Kidney (tissue), 14 donors: ENCODE results near the gene SSBP4. TPM values are rescaled to one million over a fixed set of nuclear protein-coding genes. Genes with fewer than 3 reads are reported as not detected.

Experiments
- DNase-seq, 5 donors: peaks; one replicate each; pipeline ENCODE4 v3.0.0-alpha.2; 2013 to 2020
- FAIRE-seq: peaks from 2 replicates; lab custom pipeline; 2012; peaks lifted over from hg19 to GRCh38; lab: Jason Lieb, UNC
- H3K27ac ChIP-seq, 2 donors: one replicate each; pipeline ENCODE4 v1.7.0; 2013; ENCODE audit warnings: low read depth in 2 of 2, low read length in 2 of 2, inconsistent platforms in 1 of 2
- H3K27me3 ChIP-seq: one replicate; pipeline ENCODE4 v1.7.1; 2013; ENCODE audit warnings: low read length, inconsistent platforms; ENCODE audit not compliant: control insufficient read depth, insufficient read depth
- H3K36me3 ChIP-seq, 3 donors: one replicate each; pipeline versions ENCODE4 v1.7.0 to v1.7.1; 2013; ENCODE audit warnings: low read length in 3 of 3, control low read depth in 1 of 3, inconsistent platforms in 1 of 3; ENCODE audit not compliant: insufficient read depth in 3 of 3, control insufficient read depth in 2 of 3
- H3K4me1 ChIP-seq, 3 donors: one replicate each; pipeline versions ENCODE4 v1.7.0 to v1.7.1; 2013; ENCODE audit warnings: low read length in 3 of 3, inconsistent platforms in 1 of 3, low read depth in 1 of 3; ENCODE audit not compliant: control insufficient read depth in 2 of 3, insufficient read depth in 2 of 3
- H3K4me3 ChIP-seq, 3 donors: one replicate each; pipeline versions ENCODE4 v1.7.0 to v1.8.1; 2013; ENCODE audit warnings: low read length in 3 of 3, control low read depth in 1 of 3, inconsistent platforms in 1 of 3
- H3K9ac ChIP-seq, 3 donors: one replicate each; pipeline versions ENCODE4 v1.7.0 to v1.7.1; 2013; ENCODE audit warnings: low read length in 3 of 3, control low read depth in 1 of 3, inconsistent platforms in 1 of 3
- H3K9me3 ChIP-seq, 3 donors: one replicate each; pipeline versions ENCODE4 v1.7.0 to v1.7.1; 2013; ENCODE audit warnings: low read length in 3 of 3, control low read depth in 1 of 3, inconsistent platforms in 1 of 3; ENCODE audit not compliant: control insufficient read depth in 2 of 3, insufficient read depth in 1 of 3
- intact Hi-C: fragments of 100-400 bp; cut with DNase I; formaldehyde crosslinking; loops from one replicate; pipeline ENCODE4 v1.11.1; 2022
- polyA plus RNA-seq: library from polyadenylated mRNA; stranded (reverse); fragments of 350-450 nt; fragmentation: Illumina TruSeq; extraction: RNeasy Lipid Tissue Mini Kit (QIAGEN cat#74804); gene quantifications from one replicate; pipeline ENCODE4 v1.2.3, GENCODE V29; 2014; ENCODE audit warnings: low read depth, low replicate concordance; ENCODE audit not compliant: insufficient read depth
- total RNA-seq: library from RNA; stranded (reverse); fragmentation: NEBNext Ultra II Directional; extraction: Animal tissue kit (Norgen Biotek cat#: 25700); gene quantifications from one replicate; pipeline ENCODE4 v1.2.1, GENCODE V29; 2021
- TF ChIP-seq, protein P1 (sequence below): IDR thresholded peaks from 3 replicates; pipeline ENCODE4 v1.5.1; 2012; ENCODE audit warnings: mild to moderate bottlenecking, moderate library complexity, borderline replicate concordance; ENCODE audit not compliant: insufficient read depth; ENCODE audit errors: extremely low read depth
- donor health status: control.
- donor health status: control.
- donor health status: control.
- donor health status: control.
- donor health status: control.
- donor health status: DM: yes; HTN: yes; CAD: no.
- donor health status: Normal renal cell carcinoma (clear cell type).

Gene SSBP4
- total and polyA plus RNA-seq, 2 donors from 2014 or later: 64.9 to 74.9 TPM

DNA sequence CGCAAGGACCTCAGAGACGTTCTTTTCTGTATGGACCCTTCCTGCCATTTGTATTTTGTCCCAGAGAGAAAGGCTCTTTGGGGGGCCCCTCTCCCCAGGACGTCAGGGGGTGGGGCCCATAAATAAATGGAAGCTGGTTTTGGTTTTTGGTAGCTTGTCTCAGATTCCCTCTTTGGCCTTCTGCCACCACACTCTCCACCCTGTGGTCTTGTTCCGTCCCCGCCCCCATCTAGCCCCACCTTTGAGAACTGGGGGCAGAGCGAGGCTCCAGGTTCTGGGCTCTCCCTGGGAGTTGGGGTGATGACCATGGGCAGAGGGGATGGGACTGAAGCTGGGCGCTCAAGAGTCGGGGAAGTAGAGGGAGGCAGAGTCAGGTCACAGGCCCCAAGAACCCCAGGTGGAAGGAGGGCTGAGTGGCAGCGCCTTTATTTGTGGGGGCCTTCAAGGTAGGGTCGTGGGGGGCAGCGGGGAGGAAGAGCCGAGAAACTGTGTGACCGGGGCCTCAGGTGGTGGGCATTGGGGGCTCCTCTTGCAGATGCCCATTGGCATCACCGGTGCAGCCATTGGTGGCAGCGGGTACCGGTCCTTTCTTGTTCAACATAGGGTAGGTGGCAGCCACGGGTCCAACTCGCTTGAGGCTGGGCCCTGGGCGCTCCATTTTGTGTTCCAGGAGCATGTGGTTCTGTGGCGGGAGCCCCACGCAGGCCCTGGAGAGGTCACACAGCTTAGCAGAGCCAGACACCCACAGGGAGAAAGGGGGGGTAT is 15.4 kb downstream of the SSBP4 start:
- peak overlapping the region in 1 of 2 donors; percentile 28 for H3K27ac ChIP-seq
- no peak overlapping the region for H3K4me3 ChIP-seq
- no peaks in the 10 kb centered on the region for H3K9me3 ChIP-seq
- intact Hi-C loops: no loop called here
- H3K27me3 ChIP-seq: no peaks in the 10 kb centered on the region
- TF ChIP-seq, protein P1, sequence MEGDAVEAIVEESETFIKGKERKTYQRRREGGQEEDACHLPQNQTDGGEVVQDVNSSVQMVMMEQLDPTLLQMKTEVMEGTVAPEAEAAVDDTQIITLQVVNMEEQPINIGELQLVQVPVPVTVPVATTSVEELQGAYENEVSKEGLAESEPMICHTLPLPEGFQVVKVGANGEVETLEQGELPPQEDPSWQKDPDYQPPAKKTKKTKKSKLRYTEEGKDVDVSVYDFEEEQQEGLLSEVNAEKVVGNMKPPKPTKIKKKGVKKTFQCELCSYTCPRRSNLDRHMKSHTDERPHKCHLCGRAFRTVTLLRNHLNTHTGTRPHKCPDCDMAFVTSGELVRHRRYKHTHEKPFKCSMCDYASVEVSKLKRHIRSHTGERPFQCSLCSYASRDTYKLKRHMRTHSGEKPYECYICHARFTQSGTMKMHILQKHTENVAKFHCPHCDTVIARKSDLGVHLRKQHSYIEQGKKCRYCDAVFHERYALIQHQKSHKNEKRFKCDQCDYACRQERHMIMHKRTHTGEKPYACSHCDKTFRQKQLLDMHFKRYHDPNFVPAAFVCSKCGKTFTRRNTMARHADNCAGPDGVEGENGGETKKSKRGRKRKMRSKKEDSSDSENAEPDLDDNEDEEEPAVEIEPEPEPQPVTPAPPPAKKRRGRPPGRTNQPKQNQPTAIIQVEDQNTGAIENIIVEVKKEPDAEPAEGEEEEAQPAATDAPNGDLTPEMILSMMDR: no peak
- no peaks in the 10 kb centered on the region for H3K36me3 ChIP-seq
- DNase-seq: peak in 1 of 5 donors; percentile 74
- no peak for FAIRE-seq
- H3K4me1 ChIP-seq: peaks cover 0 to 10% (median 3%) of the 10 kb centered on the region in 3 donors
- H3K9ac ChIP-seq: no peak overlapping the region

GRCh38 chr19:18435178-18435841 is 16.1 kb downstream of the SSBP4 start:
- peaks cover 0 to 7% (median 3%) of the 10 kb centered on the region in 3 donors for H3K4me1 ChIP-seq
- no peaks in the 10 kb centered on the region for H3K27me3 ChIP-seq
- intact Hi-C loops: no loop called here
- FAIRE-seq: no peak
- H3K36me3 ChIP-seq: no peaks in the 10 kb centered on the region
- H3K9ac ChIP-seq: no peak overlapping the region
- TF ChIP-seq, protein P1: no peak
- no peak overlapping the region for H3K27ac ChIP-seq
- no peak overlapping the region for H3K4me3 ChIP-seq
- no peaks in the 10 kb centered on the region for H3K9me3 ChIP-seq
- DNase-seq: peak in 1 of 5 donors; percentile 71

GRCh38 chr19:18435842-18436670 is 16.9 kb downstream of the SSBP4 start:
- peaks cover 0 to 7% (median 3%) of the 10 kb centered on the region in 3 donors for H3K4me1 ChIP-seq
- H3K36me3 ChIP-seq: no peaks in the 10 kb centered on the region
- H3K9me3 ChIP-seq: no peaks in the 10 kb centered on the region
- FAIRE-seq: no peak
- intact Hi-C loops: no loop called here
- DNase-seq: peak in 2 of 5 donors; percentile 67 to 77
- H3K27ac ChIP-seq: no peak overlapping the region
- TF ChIP-seq, protein P1: no peak
- H3K9ac ChIP-seq: no peak overlapping the region
- peak overlapping the region in 1 of 3 donors; percentile 35 for H3K4me3 ChIP-seq
- no peaks in the 10 kb centered on the region for H3K27me3 ChIP-seq
